ENCODE results near the gene TMEM233.

DNA sequence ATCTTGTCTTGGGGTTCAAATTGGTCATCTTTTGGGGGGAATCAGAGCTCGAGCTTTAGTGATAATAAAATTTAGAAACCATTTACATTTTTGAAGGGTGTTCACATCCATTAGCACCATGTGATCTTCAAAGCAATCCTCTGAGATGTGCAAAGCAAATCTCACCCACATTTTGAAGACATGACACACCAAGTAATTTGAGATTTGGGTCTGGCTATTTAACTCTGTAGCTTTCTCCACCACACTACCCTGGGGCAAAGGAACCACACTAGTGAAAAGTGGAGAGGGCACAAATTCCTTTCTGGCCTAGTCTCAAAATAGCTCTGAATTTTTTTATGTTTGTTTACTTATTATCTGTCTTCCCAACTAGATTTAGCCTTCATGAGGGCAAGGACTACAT lies 46.6 kb upstream of the TMEM233 start:
- TF ChIP-seq POLR2A (IDR thresholded peaks at IDR 0.05): no peak
- no peak for TF ChIP-seq CTCF (IDR thresholded peaks at IDR 0.05)
- TF ChIP-seq POLR2AphosphoS5 (IDR thresholded peaks at IDR 0.05): no peak
